ENCODE measurements around the gene SCAF8. TPM values are rescaled to one million over a fixed set of nuclear protein-coding genes. Genes with fewer than 3 reads are reported as not detected.

The SCAF8 gene
- total and polyA plus RNA-seq, 2 of the 8 experiments (the other 6 are each of a cell fraction or from before 2014, with no cell fraction given) = 20.3 to 46.3 TPM

GRCh38 chr6:154719854-154720253, 13.4 kb upstream of the SCAF8 start (continued):
- TF ChIP-seq RFX5 (IDR thresholded peaks at IDR 0.05; ENCODE audit: borderline replicate concordance, low read depth, low read length) (no peak), TEAD4 (IDR thresholded peaks at IDR 0.05; ENCODE audit: low read depth, low read length) (no peak), RAD21 (IDR thresholded peaks at IDR 0.05 in 1 of 2, conservative IDR thresholded peaks at IDR 0.05 in 1 of 2; ENCODE audit: low read depth in 2 of 2, low read length in 2 of 2) (no peak), NANOG (IDR thresholded peaks at IDR 0.05; ENCODE audit: insufficient read depth, low read depth, low read length, poor library complexity, severe bottlenecking) (no peak)
